Measurements from ENCODE around the gene RGS11. TPM values are rescaled to one million over a fixed set of nuclear protein-coding genes. Genes with fewer than 3 reads are reported as not detected.

Gene RGS11
- total RNA-seq, 1 donor = 0.86 TPM

GRCh38 chr16:318628-319027 is 42.9 kb upstream of the RGS11 start:
- no peak for DNase-seq (ENCODE audit: low read depth)
- peak; percentile 13 for TF ChIP-seq CTCF (IDR thresholded peaks at IDR 0.05; ENCODE audit: insufficient read depth, low read depth, low read length)
- H3K4me3 ChIP-seq (ENCODE audit: low read depth, low read length) = no peak overlapping the region

- no peak for DNase-seq (ENCODE audit: low read depth)
- no peak overlapping the region for H3K4me3 ChIP-seq (ENCODE audit: low read depth, low read length)
- TF ChIP-seq CTCF (IDR thresholded peaks at IDR 0.05; ENCODE audit: insufficient read depth, low read depth, low read length) = no peak
Measured at GRCh38 chr16:317583-317982, 41.8 kb upstream of the RGS11 start.

- TF ChIP-seq CTCF (IDR thresholded peaks at IDR 0.05; ENCODE audit: insufficient read depth, low read depth, low read length) = no peak
- H3K4me3 ChIP-seq (ENCODE audit: low read depth, low read length) = no peak overlapping the region
- DNase-seq (ENCODE audit: low read depth) = no peak
Measured at GRCh38 chr16:316741-317464, 41.2 kb upstream of the RGS11 start.

GRCh38 chr16:314795-315299 is 39.1 kb upstream of the RGS11 start:
- TF ChIP-seq CTCF (IDR thresholded peaks at IDR 0.05; ENCODE audit: insufficient read depth, low read depth, low read length) = no peak
- H3K4me3 ChIP-seq (ENCODE audit: low read depth, low read length) = no peak overlapping the region
- DNase-seq (ENCODE audit: low read depth) = no peak

GRCh38 chr16:314351-314750 is 38.6 kb upstream of the RGS11 start:
- H3K4me3 ChIP-seq (ENCODE audit: low read depth, low read length) = no peak overlapping the region
- no peak for DNase-seq (ENCODE audit: low read depth)
- no peak for TF ChIP-seq CTCF (IDR thresholded peaks at IDR 0.05; ENCODE audit: insufficient read depth, low read depth, low read length)

- no peak for TF ChIP-seq CTCF (IDR thresholded peaks at IDR 0.05; ENCODE audit: insufficient read depth, low read depth, low read length)
- no peak for DNase-seq (ENCODE audit: low read depth)
- H3K4me3 ChIP-seq (ENCODE audit: low read depth, low read length) = no peak overlapping the region
Measured at GRCh38 chr16:311725-312124, 36.0 kb upstream of the RGS11 start.

GRCh38 chr16:309476-309875 is 33.7 kb upstream of the RGS11 start:
- no peak for TF ChIP-seq CTCF (IDR thresholded peaks at IDR 0.05; ENCODE audit: insufficient read depth, low read depth, low read length)
- H3K4me3 ChIP-seq (ENCODE audit: low read depth, low read length) = no peak overlapping the region
- DNase-seq (ENCODE audit: low read depth) = no peak

Data from fibroblast of villous mesenchyme (primary cell).